Measurements from ENCODE around the gene CFDP1. TPM values are rescaled to one million over a fixed set of nuclear protein-coding genes. Genes with fewer than 3 reads are reported as not detected.

The CFDP1 gene
- total and polyA plus RNA-seq, 12 donors: 40.6 to 129 (median 61.4) TPM

GRCh38 chr16:75256696-75257343 lies 176.5 kb downstream of the CFDP1 start:
- peak in 5 of 7 donors; percentile 14 to 76 (median 36) for DNase-seq
- Histone ChIP-seq H3K4me1 (replicated peaks in 1 of 2) (peaks cover 48 to 83% of the 10 kb centered on the region in 2 donors), H3K27ac (peak overlapping the region in 4 of 5 donors; percentile 28 to 96 (median 72)), H3K9me3 (replicated peaks in 1 of 3) (no peaks in the 10 kb centered on the region), H3K27me3 (no peaks in the 10 kb centered on the region), H3K36me3 (replicated peaks in 1 of 2) (no peaks in the 10 kb centered on the region), H3K4me3 (no peak overlapping the region)
- 50 to 59% (median 54%) methylated on average over 6 to 14 of the region's 14 CpGs for WGBS, 4 donors
- TF ChIP-seq POLR2A (IDR thresholded peaks at IDR 0.05) (no peak), CTCF (IDR thresholded peaks at IDR 0.05) (no peak)
- intact Hi-C loops (cut with DNase I): no loop called here

GRCh38 chr16:75256059-75256571 lies 177.2 kb downstream of the CFDP1 start:
- peak in 4 of 7 donors; percentile 15 to 64 (median 28) for DNase-seq
- no peaks in the 10 kb centered on the region for H3K36me3 ChIP-seq (replicated peaks in 1 of 2)
- H3K4me3 ChIP-seq: no peak overlapping the region
- 63 to 100% (median 75%) methylated on average over 1 to 12 of the region's 12 CpGs for WGBS, 4 donors
- intact Hi-C loops (cut with DNase I): no loop called here
- peak overlapping the region in 4 of 5 donors; percentile 28 to 96 (median 72) for H3K27ac ChIP-seq
- TF ChIP-seq CTCF (IDR thresholded peaks at IDR 0.05) (no peak), POLR2A (IDR thresholded peaks at IDR 0.05) (no peak)
- no peaks in the 10 kb centered on the region for H3K9me3 ChIP-seq (replicated peaks in 1 of 3)
- H3K27me3 ChIP-seq: no peaks in the 10 kb centered on the region
- H3K4me1 ChIP-seq (replicated peaks in 1 of 2): peaks cover 43 to 79% of the 10 kb centered on the region in 2 donors

GRCh38 chr16:75254359-75254837 lies 178.9 kb downstream of the CFDP1 start:
- no peaks in the 10 kb centered on the region for H3K36me3 ChIP-seq (replicated peaks in 1 of 2)
- DNase-seq: peak; percentile 27 to 84 (median 46)
- no peaks in the 10 kb centered on the region for H3K27me3 ChIP-seq
- H3K4me1 ChIP-seq (replicated peaks in 1 of 2): peaks cover 45 to 83% of the 10 kb centered on the region in 2 donors
- no peak for TF ChIP-seq CTCF (IDR thresholded peaks at IDR 0.05)
- TF ChIP-seq POLR2A (IDR thresholded peaks at IDR 0.05): no peak
- H3K27ac ChIP-seq: peak overlapping the region in 4 of 5 donors; percentile 8 to 96 (median 66)
- 52 to 58% (median 55%) methylated on average over 4 to 5 of the region's 5 CpGs for WGBS, 4 donors
- no peak overlapping the region for H3K4me3 ChIP-seq
- no peaks in the 10 kb centered on the region for H3K9me3 ChIP-seq (replicated peaks in 1 of 3)
- intact Hi-C loops (cut with DNase I): no loop called here

GRCh38 chr16:75252946-75253911 lies 180.1 kb downstream of the CFDP1 start:
- Histone ChIP-seq H3K27me3 (no peaks in the 10 kb centered on the region), H3K9me3 (replicated peaks in 1 of 3) (no peaks in the 10 kb centered on the region), H3K4me1 (replicated peaks in 1 of 2) (peaks cover 51 to 91% of the 10 kb centered on the region in 2 donors), H3K27ac (peak overlapping the region in 4 of 5 donors; percentile 75 to 96 (median 85)), H3K36me3 (replicated peaks in 1 of 2) (no peaks in the 10 kb centered on the region), H3K4me3 (no peak overlapping the region)
- 25 to 51% (median 42%) methylated on average over 11 to 15 of the region's 15 CpGs for WGBS, 4 donors
- peak in 5 of 7 donors; percentile 44 to 54 (median 48) for DNase-seq
- TF ChIP-seq CTCF (IDR thresholded peaks at IDR 0.05) (no peak), POLR2A (IDR thresholded peaks at IDR 0.05) (peak in 1 of 2 donors; percentile 12)
- intact Hi-C loops (cut with DNase I): no loop called here

Data from adrenal gland (tissue), 12 donors.